ENCODE data around the gene SIAH1.

Gene SIAH1

GRCh38 chr16:48334325-48334724 is 50.9 kb downstream of the SIAH1 start:
- no peak for TF ChIP-seq EZH2phosphoT487 (IDR thresholded peaks at IDR 0.05; ENCODE audit: low read depth)
- TF ChIP-seq, protein P1, sequence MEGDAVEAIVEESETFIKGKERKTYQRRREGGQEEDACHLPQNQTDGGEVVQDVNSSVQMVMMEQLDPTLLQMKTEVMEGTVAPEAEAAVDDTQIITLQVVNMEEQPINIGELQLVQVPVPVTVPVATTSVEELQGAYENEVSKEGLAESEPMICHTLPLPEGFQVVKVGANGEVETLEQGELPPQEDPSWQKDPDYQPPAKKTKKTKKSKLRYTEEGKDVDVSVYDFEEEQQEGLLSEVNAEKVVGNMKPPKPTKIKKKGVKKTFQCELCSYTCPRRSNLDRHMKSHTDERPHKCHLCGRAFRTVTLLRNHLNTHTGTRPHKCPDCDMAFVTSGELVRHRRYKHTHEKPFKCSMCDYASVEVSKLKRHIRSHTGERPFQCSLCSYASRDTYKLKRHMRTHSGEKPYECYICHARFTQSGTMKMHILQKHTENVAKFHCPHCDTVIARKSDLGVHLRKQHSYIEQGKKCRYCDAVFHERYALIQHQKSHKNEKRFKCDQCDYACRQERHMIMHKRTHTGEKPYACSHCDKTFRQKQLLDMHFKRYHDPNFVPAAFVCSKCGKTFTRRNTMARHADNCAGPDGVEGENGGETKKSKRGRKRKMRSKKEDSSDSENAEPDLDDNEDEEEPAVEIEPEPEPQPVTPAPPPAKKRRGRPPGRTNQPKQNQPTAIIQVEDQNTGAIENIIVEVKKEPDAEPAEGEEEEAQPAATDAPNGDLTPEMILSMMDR (IDR thresholded peaks at IDR 0.05; ENCODE audit: low read depth, low read length): peak; percentile 20; the same call in 1 of the 2 replicates
- Histone ChIP-seq H3K4me3 (ENCODE audit: low read length) (no peak overlapping the region), H3K79me2 (ENCODE audit: low read length) (no peaks in the 10 kb centered on the region), H3K36me3 (replicated peaks; ENCODE audit: low read depth, low read length) (peaks cover 14% of the 10 kb centered on the region), H3K9me3 (ENCODE audit: insufficient read depth, low read length) (no peaks in the 10 kb centered on the region), H3K4me2 (ENCODE audit: low read length) (no peak overlapping the region), H2AFZ (ENCODE audit: low read depth, low read length) (no peak overlapping the region), H3K27me3 (ENCODE audit: low read depth, low read length) (no peaks in the 10 kb centered on the region), H3K4me1 (ENCODE audit: low read length) (no peaks in the 10 kb centered on the region), H3K9ac (ENCODE audit: low read length) (no peak overlapping the region), H3K27ac (ENCODE audit: low read length) (no peak overlapping the region), H4K20me1 (ENCODE audit: insufficient read depth, low read length) (no peaks in the 10 kb centered on the region)

GRCh38 chr16:48332978-48333377 is 52.2 kb downstream of the SIAH1 start:
- no peaks in the 10 kb centered on the region for H3K9me3 ChIP-seq (ENCODE audit: insufficient read depth, low read length)
- peaks cover 14% of the 10 kb centered on the region for H3K36me3 ChIP-seq (replicated peaks; ENCODE audit: low read depth, low read length)
- no peak overlapping the region for H3K27ac ChIP-seq (ENCODE audit: low read length)
- H3K4me2 ChIP-seq (ENCODE audit: low read length): no peak overlapping the region
- no peaks in the 10 kb centered on the region for H3K27me3 ChIP-seq (ENCODE audit: low read depth, low read length)
- no peaks in the 10 kb centered on the region for H4K20me1 ChIP-seq (ENCODE audit: insufficient read depth, low read length)
- H3K79me2 ChIP-seq (ENCODE audit: low read length): no peaks in the 10 kb centered on the region
- no peak overlapping the region for H3K4me3 ChIP-seq (ENCODE audit: low read length)
- H2AFZ ChIP-seq (ENCODE audit: low read depth, low read length): no peak overlapping the region
- no peaks in the 10 kb centered on the region for H3K4me1 ChIP-seq (ENCODE audit: low read length)
- TF ChIP-seq, protein P1 (IDR thresholded peaks at IDR 0.05; ENCODE audit: low read depth, low read length): no peak
- no peak for TF ChIP-seq EZH2phosphoT487 (IDR thresholded peaks at IDR 0.05; ENCODE audit: low read depth)
- H3K9ac ChIP-seq (ENCODE audit: low read length): no peak overlapping the region

GRCh38 chr16:48330841-48331192 is 54.4 kb downstream of the SIAH1 start:
- Histone ChIP-seq H3K27me3 (ENCODE audit: low read depth, low read length) (no peaks in the 10 kb centered on the region), H3K4me1 (ENCODE audit: low read length) (no peaks in the 10 kb centered on the region; the same call in 1 of the 2 replicates), H3K4me3 (ENCODE audit: low read length) (no peak overlapping the region), H4K20me1 (ENCODE audit: insufficient read depth, low read length) (no peaks in the 10 kb centered on the region), H3K36me3 (replicated peaks; ENCODE audit: low read depth, low read length) (peaks cover 9% of the 10 kb centered on the region), H3K79me2 (ENCODE audit: low read length) (no peaks in the 10 kb centered on the region), H3K27ac (ENCODE audit: low read length) (no peak overlapping the region), H3K4me2 (ENCODE audit: low read length) (no peak overlapping the region), H3K9me3 (ENCODE audit: insufficient read depth, low read length) (no peaks in the 10 kb centered on the region), H2AFZ (ENCODE audit: low read depth, low read length) (no peak overlapping the region), H3K9ac (ENCODE audit: low read length) (no peak overlapping the region)
- TF ChIP-seq, protein P1 (IDR thresholded peaks at IDR 0.05; ENCODE audit: low read depth, low read length): no peak
- TF ChIP-seq EZH2phosphoT487 (IDR thresholded peaks at IDR 0.05; ENCODE audit: low read depth): no peak

DNA sequence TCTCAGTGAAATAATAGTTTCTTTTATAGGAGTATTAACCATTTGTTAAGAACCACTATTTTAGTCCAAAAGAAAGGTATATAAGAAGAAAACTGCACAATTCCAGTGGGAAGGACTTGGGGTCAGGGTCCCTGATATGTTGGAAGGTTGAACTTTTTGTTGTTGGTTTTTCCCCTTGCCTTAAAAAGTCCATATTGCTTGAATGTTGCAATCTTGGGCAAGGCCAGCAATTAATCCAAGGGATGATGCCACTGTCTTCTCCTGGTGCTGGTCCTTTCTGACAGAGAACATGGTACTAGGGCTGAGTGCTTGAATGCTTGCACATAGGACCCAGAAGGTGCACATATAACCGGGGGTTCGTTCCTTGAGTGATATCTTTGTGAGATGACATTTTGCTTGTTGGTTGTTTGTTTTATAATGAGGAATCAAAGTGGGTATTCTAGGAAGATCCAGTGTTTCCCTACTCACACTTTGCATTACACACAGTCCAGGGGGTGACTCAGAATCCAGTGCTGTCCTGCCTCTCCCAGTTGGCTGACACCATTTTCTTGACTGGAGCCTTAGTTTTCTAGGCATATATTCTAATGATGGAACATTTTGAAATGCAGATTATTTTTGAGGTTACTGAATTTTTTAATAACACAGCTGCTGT is 54.9 kb downstream of the SIAH1 start:
- Histone ChIP-seq H3K4me3 (ENCODE audit: low read length) (no peak overlapping the region), H3K27me3 (ENCODE audit: low read depth, low read length) (no peaks in the 10 kb centered on the region)

More for the DNA sequence above, 54.9 kb downstream of the SIAH1 start:
- no peaks in the 10 kb centered on the region for H3K79me2 ChIP-seq (ENCODE audit: low read length)
- no peak overlapping the region for H3K27ac ChIP-seq (ENCODE audit: low read length)
- H3K9ac ChIP-seq (ENCODE audit: low read length): no peak overlapping the region
- no peaks in the 10 kb centered on the region for H3K9me3 ChIP-seq (ENCODE audit: insufficient read depth, low read length)
- no peak overlapping the region for H3K4me2 ChIP-seq (ENCODE audit: low read length)
- no peaks in the 10 kb centered on the region; the same call in 1 of the 2 replicates for H3K4me1 ChIP-seq (ENCODE audit: low read length)
- H2AFZ ChIP-seq (ENCODE audit: low read depth, low read length): no peak overlapping the region
- TF ChIP-seq, protein P1 (IDR thresholded peaks at IDR 0.05; ENCODE audit: low read depth, low read length): no peak
- TF ChIP-seq EZH2phosphoT487 (IDR thresholded peaks at IDR 0.05; ENCODE audit: low read depth): no peak
- H3K36me3 ChIP-seq (replicated peaks; ENCODE audit: low read depth, low read length): peaks cover 9% of the 10 kb centered on the region
- H4K20me1 ChIP-seq (ENCODE audit: insufficient read depth, low read length): no peaks in the 10 kb centered on the region
